Stimulated activated CD8-positive, alpha-beta memory T cell treated with anti-CD3 and anti-CD28 coated beads, Interleukin-7, amount 100 ng/mL, for 1 hour (primary cell): ENCODE data around the gene TMEM270.
"Not testable (repeated sequence)": the region's sequence is repeated elsewhere in the genome, so short reads cannot be mapped to it uniquely, and the experiment has no call there.

Experiments
- DNase-seq, 2 donors: peaks; one replicate each; pipeline ENCODE4 v3.0.0-alpha.2; 2020; ENCODE audit warnings: low read depth in 2 of 2

The TMEM270 gene

DNA sequence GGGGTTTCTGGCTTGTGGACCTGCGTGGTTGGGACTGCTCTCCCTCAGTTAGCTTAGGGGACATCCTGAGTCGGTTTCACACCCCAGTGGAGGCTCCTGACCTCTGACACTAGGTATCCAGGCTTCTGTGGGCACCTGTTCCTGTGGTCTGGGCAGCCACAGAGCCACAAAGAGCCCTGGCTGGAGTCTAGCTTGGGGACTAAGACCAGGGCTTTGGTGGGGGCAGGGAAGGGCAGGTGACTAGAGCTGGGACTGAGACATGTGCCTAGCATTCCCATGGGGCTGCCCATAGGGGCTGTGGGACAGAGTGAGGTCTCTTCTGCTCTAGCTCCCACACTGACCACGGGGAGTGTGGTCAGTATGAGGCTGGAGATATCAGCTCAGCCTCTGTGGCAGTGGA is 4.0 kb upstream of the TMEM270 start:
- DNase-seq: no peak

DNA sequence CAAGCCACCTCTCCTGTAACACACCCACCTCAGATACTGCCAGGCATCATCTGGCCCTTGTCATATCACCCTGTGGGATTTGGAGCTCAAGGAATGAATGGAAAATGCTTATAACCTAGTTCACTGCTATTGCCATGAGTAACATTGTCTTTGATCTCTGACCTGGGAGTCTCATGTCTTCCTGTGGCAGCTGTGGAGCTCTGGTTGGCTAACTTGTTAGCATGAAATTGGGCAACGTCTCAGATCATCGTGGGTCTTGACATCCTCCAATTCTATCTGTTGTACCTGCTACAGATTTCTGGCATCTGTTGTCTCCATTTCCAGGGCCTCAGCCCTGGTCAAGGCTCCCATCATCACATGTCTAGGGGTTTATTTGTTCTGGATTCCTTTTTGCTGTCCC is 2.2 kb upstream of the TMEM270 start:
- no peak for DNase-seq

DNA sequence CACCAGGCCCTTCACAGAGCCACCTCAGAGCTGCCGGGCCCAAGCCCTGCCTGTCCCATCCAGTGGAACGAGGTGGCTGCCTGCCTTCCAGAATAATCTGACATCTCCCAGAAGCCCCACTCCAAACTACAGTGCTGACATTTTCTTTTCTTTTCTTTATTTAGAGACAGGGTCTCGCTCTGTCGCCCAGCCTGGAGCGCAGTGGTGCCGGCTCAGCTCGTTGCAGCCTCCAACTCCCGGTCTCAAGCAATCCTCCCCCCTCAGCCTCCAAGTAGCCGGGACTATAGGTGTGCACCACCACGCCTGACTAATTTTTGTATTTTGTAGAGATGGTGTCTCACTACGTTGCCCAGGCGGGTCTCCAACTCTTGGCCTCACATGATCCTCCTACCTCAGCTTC is 346 bp downstream of the TMEM270 start:
- DNase-seq: no peak

DNA sequence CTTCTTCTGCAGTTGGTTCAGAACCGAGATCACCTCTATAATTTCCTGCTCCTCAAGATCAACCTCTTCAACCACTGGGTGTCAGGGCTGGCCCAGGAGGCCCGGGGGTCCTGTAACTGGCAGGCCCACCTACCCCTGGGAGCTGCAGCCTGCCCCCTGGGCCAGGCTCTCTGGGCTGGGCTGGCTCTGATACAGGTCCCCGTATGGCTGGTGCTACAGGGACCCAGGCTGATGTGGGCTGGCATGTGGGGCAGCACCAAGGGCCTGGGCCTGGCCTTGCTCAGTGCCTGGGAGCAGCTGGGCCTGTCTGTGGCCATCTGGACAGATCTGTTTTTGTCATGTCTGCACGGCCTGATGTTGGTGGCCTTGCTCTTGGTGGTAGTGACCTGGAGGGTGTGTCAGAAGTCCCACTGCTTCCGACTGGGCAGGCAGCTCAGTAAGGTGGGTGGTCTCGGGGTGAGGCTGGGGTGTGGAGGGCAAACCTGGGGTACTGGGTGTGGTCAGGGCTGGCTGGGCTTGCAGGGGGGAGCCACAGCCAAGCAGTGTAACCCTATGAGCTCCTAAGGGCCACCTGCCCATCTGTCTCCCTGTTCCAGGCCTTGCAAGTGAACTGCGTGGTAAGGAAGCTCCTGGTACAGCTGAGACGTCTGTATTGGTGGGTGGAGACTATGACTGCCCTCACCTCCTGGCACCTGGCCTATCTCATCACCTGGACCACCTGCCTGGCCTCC is 4.2 kb downstream of the TMEM270 start:
- DNase-seq: no peak

DNA sequence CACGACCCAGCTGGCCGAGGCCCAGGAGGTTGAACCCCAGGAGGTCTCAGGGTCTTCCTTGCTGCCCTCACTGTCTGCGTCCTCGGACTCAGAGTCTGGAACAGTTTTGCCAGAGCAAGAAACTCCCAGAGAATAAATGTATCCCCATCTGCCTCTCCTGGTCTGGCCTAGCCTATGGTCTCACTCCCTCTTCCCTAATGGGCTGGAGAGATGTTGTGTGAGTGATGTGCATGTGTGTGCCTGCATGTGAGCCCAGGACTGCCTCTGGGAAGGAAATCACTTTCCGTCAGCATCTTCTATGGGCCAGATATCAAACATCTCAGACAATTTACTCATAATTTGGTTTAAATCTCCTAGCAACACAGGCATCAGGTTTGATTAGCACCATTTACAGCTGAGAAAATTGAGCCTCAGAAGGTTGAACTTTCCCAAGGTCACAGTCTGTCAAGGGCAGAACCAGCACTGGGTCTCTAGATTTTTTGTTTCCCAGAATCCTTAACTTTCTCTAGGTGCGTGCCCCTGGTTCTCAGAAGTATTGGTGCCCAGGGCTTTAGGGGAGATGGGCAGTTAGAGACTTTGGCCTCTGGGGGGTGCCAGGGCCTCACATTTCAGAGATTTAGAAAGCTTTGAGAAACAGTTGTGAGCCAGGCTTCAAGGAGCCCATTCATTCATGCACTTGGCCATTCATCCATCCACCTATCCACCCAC is 4.9 kb downstream of the TMEM270 start:
- DNase-seq: no peak

DNA sequence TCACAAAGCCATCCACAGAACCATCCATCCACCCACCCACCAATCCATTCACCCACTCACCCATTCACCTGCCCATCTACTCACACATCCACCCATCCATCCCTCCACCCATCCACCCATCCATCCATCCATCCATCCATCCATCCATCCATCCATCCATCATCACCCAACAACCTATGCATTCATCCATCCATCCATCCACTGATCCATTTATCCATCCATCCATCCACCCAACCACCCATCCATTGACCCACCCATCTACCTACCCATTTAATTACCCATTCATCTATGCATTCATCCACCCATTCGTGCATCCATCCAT is 5.4 kb downstream of the TMEM270 start:
- DNase-seq: no peak

DNA sequence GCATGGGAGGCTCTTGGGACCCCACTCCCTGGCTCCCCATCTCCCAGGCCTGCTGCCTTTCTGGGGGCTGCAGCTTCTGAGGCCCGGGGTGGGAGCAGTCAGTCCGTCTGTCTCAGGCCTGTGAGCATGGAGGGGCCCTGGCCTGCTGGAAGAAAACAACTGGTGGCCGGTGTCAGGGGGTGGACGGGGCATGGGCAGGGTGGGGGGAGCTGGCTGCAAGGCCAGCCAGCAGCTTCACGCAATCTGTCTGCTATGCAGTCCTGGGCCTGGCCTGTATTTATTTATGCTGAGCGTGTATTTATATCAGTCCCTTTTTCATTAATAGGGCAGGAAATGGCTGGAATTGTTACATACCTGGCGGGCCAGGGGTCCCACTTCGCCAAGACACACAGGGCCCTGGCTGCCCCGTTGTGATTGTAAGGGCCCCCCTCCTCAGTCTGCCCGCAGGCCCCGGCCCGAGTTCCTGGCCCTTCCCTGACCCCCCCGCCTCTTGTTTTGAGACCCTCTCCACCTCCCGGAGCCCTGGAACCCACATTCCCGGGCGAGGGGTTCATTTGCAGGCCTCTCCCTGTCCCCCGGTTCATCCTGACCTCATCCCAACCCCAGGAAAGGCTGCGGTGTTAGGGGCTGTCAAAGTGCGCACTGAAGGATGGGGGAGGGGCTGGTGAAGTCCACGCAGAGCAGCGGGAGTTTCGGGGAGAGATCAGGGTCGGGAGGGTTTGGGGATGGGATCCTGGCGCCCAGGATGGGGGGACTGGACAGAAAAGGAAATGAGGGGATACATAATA is 8.2 kb downstream of the TMEM270 start:
- DNase-seq: no peak

DNA sequence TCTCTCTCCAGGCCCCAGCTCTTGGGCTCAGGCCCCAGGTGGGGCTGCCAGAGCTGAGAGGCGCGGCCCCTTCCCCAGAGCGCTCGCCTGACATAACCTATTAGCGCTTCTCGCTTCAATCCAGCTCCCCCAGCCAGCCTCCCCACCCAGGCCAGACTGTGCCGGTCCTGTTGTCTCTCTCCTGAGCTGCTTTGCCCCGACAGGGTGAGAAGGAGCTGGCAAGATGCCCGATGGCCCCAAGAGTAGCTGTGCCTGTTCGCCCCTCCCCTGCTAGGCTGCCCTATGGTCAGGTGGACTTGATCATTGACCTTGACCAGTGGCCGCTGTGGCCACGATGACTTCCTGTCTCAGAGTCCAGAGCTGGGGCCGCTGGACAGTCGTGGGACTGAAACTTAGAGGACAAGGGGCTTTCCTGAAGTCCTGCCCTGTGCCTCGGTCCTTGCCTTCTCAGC is 9.1 kb downstream of the TMEM270 start:
- DNase-seq: no peak

DNA sequence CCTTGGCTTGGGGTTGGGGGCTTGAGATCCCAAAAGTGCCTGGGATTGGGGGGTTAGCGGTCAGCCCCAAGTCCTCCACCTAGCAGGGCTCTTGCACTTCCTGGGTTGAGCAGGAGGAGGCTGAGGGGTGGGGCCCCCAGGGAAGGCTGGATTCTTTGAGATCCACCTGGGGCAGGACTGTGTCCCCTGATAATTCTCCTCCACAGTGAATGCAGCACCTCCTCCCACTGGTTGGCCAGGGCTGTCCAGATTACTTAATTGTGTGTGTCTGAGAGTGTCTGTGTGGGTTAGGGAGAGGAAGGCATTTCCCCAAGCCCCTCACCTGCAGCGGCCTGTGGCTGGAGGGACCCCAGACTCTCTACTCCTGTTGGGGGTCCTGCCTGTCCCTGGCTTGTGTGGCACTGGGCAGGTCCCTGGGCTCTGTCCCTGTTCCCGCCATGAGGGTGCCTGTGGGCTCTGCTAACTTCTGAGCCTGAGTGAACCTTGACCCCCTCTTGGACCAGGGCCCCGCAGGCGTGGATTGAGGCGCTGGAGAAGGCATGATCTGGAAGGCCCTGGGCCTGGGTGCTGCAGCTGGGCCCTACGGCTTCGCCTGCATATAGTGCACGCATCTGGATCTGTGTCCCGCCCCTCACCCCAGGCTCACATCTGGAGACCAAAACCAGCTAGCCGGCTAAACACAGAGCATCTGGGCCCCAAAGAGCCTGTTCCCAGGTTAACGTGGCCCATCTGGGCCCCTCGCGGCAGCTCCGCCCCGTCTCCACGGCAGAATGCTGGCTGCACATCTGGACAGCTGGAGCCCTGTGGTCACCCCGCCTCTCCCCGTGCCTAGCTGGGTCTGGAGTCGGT is 10.4 kb downstream of the TMEM270 start:
- no peak for DNase-seq

DNA sequence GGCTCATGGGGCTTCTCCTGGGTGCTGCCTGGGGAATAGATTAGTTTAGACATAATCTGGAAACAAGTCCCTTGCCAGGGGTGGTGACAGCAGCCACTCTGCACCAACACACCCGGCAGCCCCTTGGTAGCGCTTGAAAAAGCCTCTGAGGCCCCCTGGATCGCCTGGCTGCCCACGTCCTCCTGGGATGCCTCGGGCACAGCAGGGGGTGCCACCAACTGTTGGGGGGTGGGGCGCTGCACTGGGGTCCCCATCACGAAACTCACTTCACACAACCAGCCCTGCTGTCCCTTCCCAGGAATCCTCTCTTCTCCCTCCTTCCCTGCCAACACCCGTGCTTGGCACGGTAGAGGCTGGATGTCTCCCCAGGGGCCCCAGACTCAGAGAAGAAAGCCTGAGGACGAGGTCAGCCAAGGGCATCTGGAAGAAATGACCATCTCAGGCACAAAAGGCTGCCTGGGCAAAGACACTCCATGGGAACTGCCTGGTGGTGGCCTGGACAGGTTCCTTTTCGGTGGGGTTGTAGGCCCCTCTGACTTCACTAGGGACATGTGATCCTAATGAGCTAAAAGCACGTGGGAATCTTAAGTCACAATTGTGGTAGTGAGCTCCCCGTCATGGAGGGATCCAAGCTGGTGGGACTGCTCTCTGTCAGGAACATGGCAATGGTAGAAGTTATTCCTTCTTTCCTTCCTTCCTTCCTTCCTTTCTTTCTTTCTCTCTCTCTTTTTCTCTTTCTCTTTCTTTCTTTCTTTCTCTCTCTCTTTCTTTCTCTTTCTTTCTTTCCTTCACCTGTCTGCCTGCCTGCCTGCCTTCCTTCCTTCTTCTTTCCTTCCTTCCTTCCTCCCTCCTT is 11.3 kb downstream of the TMEM270 start:
- DNase-seq: no peak

DNA sequence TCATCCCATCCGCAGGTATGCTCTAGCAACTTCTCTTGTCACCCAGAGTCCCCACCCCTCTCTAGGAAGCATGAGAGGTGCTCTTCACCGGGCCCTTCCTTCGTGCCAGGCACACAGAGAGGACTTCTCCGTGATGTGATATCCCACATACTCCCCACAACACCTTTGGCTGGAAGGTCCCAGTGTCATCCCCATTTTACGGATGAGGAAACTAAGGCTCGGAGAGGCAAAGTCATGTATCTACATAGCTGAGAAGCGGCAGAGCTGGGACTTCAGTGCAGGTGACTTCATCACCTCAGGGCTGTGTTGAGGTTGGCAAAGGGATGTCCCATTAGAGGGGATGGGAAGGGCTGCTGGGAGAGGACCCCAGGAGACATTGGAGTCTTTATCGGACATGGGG is 15.4 kb downstream of the TMEM270 start:
- DNase-seq: no peak

DNA sequence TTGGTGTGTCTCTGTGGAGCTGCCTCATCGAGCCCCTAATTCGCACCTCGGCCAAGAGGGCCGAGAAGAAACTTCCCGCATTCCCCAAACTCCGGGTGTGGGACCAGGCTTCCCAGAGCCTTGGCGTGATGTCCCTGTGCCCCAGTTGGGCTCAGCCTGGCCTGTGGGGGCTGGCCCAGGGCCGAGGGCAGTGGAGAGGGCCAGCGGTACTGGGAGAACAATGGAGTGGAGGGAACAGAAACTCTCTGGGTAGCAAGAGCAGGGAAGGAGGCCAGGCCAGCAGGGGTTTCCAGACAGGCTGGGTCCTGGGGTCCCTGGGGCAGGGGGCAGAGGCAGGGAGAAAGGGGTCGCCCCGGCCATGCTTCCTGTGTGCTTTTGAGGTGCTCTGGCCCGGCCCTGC is 16.0 kb downstream of the TMEM270 start:
- DNase-seq: no peak

DNA sequence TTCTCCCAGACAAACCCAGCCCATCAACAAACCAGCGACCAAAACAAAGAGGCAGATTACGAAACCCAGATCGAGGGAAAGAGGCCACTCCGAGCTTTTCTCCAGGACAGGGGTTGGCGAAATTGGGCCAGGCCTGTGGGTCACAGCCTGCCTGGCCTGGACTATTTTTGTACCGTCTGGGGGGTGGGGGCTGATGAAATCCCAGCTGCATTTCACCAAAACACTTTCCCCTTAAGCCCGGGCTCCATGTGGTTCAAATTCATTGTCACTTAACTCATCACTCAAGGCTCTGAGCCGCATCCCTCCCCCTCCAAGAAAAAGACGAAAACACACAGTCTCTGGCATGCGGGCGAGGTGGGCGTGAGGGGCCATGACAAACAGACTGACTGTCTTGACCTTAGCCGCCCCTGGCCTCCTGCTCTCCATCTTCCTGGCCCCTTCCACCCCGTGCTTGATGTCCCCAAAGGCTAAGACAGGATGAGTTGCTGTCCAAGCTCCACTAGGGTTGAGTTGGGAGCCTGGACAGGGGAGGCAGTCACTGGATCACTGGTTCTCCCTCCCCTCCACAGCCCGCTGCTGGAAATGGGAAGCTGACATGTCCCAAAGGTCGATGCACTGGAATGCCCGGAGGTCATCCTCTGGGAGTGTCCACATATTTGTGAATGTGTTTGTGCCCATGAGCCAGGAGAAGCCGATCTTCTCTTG is 19.2 kb downstream of the TMEM270 start:
- DNase-seq: no peak

DNA sequence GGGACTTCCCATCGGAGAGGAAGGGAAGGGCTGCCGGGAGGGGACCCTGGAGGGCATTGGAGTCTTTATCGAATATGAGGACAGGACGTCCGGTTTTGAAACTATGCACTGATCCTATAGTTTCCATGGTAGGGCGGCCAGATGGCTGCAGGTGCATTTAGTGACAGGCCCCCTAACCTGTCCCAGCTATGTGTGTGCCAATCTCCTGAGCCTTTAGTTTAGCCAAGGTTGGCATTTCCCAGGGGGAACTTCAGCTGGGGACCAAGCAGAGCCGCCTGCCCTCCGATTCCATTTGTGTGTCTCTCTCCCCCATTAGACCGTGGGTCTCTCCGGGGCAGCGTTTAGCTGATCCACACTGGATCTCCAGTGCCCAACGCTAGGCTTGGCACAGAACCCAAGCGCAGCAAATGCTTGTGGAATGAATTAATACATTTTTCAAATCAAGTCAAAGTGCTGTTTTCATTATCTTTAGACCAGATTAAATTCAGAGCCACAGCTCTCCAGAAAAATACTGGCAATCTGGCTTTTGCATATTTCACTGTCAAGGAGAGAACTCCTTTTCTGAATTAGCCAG is 19.9 kb downstream of the TMEM270 start:
- no peak for DNase-seq

DNA sequence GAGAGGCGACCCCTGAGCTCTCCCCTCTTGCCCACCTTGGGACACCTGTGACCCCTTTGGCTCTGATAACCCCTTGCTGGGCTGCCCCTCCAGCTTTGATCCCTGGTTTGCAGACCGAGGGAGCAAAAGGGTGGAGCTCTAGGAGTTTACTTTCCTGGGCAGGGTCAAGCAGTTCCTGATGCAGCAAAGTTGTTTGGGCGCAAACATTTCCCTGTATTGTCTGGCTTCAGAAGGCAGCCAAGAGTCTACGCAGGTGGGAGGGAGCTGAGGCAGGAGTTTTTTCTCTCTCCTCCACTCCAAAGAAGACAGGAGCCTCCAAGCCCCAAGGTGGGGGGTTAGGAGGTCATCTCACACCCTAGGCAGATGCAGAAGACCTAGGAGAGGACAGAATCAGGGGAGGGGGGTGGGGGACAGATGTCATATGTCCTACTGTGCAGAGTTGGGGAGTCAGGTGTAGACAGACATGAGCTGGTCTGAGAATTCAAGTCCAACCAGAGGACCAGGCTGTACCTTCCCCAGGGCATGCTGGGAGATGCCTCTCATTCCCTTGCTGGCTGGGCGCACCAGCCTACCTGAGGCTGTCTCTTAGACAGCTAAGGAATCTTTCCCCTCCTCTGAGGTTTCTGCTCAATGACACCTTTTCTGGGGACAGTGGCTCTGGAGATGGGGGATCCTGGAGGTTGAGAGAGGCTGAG is 20.5 kb downstream of the TMEM270 start:
- no peak for DNase-seq

DNA sequence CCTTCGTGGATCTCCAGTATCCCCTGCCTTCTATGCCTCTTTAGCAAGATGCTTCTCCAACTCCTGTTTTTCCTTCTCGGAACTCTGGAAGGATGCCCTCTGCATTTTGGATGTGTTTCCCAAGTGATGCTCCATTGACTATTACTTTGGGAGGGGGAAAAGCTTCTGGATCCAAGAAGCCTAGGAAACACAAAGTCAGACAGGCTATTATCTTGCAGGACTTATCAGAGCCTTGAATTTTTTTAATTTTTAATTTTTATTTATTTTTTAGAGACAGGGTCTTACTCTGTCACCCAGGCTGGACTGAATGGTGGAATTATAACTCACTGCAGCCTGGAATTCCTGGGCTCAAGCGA is 21.1 kb downstream of the TMEM270 start:
- DNase-seq: no peak

DNA sequence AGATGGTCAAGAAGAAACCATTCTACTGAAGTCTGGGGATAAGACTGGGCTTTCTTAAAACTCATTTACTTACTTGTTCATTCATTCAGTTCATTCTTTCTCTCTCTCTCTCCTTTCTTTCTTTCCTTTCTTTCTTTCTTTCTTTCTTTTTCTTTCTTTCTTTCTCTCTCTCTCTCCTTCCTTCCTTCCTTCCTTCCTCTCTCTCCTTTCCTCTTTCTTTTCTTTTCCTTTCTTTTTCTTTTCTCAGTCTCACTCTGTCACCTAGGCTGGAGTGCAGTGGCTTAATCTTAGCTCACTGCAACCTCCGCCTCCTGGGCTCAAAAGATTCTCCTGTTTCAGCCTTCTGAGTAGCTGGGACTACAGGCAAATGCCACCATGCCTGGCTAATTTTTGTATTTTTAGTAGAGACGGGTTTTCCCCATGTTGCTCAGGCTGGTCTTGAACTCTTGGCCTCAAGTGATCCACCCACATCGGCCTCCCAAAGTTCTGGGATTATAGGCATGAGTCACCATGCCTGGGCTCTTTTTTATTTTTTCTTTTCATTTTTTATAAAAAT is 24.0 kb downstream of the TMEM270 start:
- DNase-seq: not testable (repeated sequence)

DNA sequence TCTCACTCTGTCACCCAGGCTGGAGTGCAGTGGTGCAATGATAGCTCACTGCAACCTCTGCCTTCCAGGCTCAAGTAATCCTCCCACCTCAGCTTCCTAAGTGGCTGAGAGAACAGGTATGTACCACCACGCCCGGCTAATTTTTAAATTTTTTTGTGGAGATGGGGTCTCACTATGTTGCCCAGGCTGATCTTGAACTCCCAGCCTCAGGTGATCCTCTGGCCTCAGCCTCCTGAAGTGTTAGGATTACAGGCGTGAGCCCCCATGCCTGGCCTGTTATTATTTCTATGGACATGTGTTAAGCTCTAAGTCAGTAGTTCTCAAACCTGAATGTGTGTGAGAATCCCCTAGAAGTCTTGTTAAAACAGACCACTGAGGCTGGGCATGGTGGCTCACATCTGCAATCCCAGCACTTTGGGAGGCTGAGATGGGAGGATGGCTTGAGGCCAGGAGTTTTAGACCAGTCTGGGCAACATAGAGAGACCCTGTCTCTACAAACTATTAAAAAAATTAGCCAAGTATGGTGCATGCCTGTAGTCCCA is 24.5 kb downstream of the TMEM270 start:
- DNase-seq: no peak
